HG03095 (cell line): ENCODE results near the gene MYO1D.
"Not testable (repeated sequence)": the region's sequence is repeated elsewhere in the genome, so short reads cannot be mapped to it uniquely, and the experiment has no call there.

Experiments used
- ATAC-seq: cut with Tn5 transposase; IDR thresholded peaks from one replicate; pipeline ENCODE4 v1.9.1; 2021; ENCODE audit warnings: moderate library complexity; ENCODE audit not compliant: unreplicated experiment

MYO1D gene

DNA sequence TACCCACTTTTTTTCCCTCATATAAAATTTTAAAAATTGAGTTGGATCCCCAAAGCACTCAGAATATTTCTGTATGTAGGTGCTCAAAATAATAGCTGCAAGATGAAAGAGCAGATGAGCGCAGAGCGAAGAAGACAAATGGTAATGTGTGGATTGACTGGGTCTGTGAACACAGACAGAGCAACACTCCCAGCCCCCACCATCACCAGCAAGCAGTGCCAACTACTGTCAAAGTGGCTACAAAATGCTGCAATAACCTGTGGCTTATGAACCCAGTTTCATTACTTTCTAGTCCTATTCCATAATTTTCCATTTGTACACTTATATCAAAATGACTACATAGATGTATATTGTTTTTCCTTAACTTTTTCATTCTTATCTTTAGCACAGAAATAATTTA, 137.2 kb downstream of the MYO1D start:
- ATAC-seq: no peak

- not testable (repeated sequence) for ATAC-seq
Observed at GRCh38 chr17:32739151-32739550, 137.8 kb downstream of the MYO1D start.

GRCh38 chr17:32733401-32733800, 143.5 kb downstream of the MYO1D start:
- no peak for ATAC-seq

DNA sequence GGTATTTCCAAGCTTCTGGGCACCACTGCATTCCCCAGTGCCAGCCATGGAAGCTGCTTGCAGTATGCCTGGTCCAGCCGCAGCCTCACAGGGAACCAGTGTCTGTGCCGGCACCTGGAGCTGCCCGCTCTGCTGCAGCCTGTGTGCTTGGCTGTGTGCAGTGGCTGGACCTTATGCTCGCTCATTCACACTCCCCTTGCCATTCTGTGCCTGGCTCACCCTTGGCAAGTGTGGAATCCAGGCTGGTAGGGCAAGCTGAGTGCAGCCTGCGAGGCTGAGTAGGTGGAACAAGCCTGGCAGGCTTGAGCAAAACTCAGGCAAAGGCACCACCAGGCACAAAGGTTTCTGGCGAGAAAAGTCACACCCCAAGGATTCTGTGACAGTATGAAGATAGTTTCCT, 144.0 kb downstream of the MYO1D start:
- no peak for ATAC-seq

- ATAC-seq: no peak
Observed at GRCh38 chr17:32732296-32732642, 144.7 kb downstream of the MYO1D start.

- ATAC-seq: no peak
Observed at GRCh38 chr17:32731556-32732295, 145.2 kb downstream of the MYO1D start.

- no peak for ATAC-seq
Observed at GRCh38 chr17:32727681-32728080, 149.2 kb downstream of the MYO1D start.

DNA sequence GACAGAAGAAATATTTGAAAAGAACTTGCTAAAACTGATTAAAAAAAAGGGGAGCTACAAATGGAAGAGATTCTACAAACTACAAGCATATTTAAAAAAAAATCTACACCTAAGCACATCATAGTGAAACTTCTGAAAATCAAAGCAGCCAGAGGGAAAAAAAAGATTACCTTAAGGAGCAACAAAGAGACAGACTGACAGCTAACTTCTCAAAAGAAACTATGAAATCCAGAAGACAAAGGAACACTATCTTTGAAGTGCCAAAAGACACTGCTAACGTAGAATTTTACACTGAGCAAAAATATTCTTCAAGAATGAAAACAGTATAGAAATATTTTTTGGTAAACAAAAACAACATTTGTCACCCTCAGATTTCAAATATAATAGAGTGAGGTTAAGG, 151.2 kb downstream of the MYO1D start:
- no peak for ATAC-seq

DNA sequence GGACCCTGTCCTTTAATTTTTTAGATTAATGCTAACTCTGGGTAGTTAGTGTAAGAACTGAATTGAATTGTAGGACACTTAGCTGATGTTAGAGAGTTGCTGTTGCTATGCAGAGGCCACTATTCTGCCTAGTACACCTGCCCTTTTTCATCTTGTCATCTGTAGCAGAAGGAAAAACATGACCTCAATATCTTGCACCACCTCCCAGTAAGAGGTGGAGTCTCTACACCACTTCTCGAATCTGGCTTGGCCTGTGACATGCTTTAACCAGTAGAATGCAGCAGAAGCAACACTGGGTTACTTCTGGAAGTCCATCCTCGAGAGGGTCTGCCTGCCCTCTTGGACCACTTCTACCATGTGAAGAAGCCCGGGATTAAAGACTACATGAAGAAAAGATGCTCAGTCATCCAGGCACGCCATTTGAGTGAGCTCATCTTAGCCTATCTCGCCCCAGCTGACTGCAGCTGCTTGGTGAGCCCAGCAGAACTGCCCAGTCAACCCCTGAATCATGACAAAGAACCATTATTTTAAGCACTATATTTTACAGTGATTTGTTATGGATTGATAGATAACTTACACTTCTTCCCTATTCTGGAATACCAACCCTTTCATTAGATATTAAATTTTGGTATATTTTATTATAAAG, 153.5 kb downstream of the MYO1D start:
- ATAC-seq: no peak

- no peak for ATAC-seq
Observed at GRCh38 chr17:32722733-32723132, 154.2 kb downstream of the MYO1D start.

DNA sequence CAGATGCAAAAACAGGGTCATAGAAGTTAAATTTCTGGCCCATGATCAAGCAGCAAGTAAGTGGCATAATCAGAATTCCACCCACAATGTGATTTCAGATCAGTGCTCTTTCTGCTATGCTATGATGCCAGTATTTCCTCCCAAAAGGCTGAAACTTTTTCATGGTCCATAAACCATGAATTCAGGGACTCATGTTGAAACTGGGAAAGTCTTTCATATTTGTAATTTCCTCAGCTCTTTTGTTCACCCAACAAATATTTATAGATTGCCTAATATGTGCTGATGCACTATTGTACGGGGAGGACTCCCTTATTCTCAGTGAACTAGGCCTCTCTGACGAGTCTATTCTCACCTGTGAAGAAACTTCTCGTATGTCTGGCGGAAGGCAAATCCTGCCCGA, 156.3 kb downstream of the MYO1D start:
- ATAC-seq: no peak

DNA sequence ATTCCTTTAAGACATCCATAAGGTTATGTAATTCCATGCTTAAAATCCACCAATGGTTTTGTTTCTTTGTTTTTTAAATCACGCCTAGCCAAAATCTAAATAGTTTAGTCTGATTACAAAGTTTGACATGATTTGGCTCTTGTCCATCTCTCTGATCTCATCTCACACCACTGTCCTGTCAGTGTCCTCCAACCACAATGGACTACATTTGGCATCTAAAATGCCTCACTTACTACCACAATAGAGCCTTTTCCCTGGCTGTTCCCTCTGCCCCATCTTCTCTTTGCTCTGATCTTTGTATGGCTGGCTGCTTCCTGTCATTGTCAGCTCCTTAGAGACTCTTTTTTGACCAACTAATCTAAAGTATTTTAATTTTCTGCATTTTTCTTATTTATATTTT, 157.2 kb downstream of the MYO1D start:
- no peak for ATAC-seq

GRCh38 chr17:32714922-32715321, 162.0 kb downstream of the MYO1D start:
- ATAC-seq: not testable (repeated sequence)

- not testable (repeated sequence) for ATAC-seq
Observed at GRCh38 chr17:32714206-32714605, 162.7 kb downstream of the MYO1D start.

DNA sequence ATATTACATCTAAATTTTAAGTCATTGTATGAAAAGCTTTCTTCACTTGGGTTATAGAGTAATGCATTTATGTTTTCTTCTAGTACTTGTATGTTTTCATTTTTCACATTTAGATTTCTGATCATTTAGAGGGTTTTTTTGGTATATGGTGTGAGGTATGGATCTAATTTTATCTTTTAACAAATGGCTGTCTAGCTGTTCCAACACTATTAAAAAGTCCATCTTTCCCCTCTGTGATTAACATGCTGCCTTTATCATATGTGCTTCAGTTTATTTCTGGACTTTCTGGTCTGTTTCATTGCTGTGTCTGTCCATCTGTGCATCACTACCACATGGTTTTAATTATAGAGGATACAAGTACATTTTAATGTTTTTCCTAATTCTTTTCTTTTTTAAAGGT, 163.8 kb downstream of the MYO1D start:
- no peak for ATAC-seq

DNA sequence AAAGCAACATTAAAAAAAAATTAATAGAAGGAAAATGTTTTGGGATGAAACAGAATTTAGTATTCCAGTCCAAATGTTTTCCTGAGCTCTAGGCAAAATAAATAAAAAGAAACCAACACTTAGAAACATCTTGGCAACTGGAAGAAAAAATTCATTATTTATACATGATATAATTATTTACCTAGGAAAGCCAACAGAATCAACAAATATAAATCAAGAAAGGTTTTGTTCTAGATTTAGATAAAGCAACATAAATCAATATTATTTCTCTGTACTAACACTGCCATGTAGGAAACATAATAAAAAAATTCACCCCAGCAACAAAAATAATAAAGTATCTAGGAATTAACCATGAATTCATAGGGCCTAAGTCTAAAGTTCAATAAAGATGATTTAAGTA, 167.4 kb downstream of the MYO1D start:
- ATAC-seq: no peak

DNA sequence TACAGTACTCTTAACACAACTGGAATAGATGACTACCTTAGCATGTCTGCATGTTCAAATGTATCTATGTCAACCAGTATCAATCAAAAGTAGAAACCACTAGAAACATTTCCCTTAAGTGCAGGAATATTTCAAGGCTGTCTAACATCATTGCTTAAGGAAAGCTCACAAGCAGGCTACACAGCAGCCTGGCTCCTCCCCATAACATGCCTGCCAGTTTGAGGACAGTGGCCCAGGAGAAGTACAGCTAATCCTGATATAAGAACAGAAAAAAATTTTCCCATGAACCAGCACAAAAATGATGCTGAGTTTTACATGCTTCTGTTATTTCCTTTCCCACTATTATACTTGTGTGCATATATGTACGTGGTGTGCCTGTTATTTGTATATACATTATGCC, 175.1 kb downstream of the MYO1D start:
- ATAC-seq: no peak

DNA sequence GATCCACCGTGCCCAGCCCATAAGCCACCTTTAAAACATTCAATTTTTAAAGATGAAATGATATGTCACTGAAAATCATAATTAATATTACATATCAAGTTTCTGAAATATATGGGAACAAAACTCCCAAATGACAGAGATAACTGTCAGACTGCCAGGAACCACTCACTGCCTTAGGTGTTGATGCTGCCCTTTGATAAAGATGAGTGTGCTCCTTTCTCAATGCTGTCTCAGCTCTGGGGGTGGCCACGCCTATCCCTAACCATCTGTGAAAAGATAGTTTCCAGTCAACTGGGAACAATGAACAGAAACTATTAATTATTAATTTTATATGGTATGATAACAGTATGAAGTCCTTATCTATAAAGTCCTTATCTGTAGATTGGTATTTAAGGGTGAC, 177.7 kb downstream of the MYO1D start:
- no peak for ATAC-seq

DNA sequence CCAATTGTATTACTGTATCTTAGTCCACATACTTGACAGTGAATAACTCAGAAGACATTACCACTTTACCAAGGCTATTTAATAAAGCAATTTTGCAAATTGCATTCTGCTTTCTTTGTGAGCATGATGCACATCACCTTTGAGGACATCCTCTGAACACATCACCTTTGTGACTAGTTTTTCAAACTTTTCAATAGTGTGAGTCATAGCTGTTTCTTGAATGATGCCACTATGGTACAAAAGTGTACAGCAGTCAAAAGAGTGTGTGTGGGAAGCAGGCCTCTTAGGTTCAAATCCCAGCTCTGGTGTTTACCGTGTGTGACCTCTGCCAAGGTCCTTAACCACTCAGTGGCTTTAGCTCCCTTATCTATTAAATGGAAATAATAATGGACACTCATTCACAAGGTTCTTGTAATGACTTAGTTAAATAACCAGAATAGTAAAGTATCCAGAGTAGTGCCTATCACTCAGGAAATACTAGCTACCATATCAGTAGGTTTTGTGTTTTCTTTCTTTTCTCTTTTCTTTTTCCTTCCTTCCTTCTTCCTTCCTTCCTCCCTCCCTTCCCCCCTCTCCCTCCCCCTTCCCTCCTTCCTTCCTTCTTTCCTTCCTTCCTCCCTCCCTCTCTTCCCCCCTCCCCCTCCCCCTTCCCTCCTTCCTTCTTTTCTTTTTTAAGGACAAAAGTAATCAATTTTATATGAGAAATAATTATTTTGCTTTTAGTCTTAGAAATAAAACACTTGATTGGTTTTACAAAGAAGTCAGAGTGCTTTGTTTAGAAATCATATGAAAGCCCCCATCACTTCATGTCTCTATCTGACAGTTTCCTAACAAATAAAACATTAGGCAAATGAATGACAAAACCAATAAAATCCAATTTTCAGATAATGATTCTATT, 178.9 kb downstream of the MYO1D start:
- no peak for ATAC-seq

DNA sequence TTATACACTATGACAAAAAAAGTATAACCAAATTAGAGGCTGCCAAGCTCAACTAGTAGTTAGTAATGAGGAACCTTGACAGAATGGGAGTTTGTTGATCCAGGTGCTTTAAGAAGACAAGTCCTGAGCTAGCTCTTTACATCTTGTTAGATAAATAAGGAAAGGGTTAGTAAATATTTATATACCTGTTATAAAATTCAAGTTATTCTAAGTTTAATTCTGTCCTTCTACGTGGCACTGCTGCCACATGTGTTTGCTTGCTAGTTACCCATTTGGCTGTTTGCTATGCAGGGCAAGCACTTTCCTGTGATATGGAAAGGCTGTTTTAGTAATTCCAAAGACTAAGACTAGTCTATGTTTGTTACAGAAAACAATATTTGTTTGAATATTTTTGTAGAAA, 180.5 kb downstream of the MYO1D start:
- ATAC-seq: no peak

DNA sequence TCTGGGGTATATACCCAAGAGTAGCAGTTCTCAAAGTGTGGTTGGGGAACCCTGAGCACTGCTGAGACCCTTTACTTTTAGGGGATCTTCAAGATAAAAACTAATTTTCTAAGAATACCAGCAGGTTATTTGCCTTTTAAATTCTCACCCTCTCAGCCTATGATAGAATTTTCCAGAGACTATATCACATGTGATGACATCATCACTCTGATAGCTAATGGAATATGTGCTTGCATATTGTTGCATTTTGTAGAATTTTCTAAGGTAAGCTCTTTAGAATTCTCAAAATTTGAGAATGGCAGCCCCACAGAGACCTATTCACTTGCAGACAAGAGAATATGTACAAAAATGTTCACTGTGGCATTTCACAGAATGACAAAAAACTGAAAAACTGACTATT, 181.1 kb downstream of the MYO1D start:
- ATAC-seq: no peak
